GM19395 (cell line): ENCODE results near the gene GFI1B.
"Not testable (repeated sequence)": the region's sequence is repeated elsewhere in the genome, so short reads cannot be mapped to it uniquely, and the experiment has no call there.

Experiments used
- ATAC-seq: cut with Tn5 transposase; IDR thresholded peaks from one replicate; pipeline ENCODE4 v1.9.1; 2021; ENCODE audit warnings: mild to moderate bottlenecking, moderate library complexity; ENCODE audit not compliant: unreplicated experiment

Gene GFI1B

DNA sequence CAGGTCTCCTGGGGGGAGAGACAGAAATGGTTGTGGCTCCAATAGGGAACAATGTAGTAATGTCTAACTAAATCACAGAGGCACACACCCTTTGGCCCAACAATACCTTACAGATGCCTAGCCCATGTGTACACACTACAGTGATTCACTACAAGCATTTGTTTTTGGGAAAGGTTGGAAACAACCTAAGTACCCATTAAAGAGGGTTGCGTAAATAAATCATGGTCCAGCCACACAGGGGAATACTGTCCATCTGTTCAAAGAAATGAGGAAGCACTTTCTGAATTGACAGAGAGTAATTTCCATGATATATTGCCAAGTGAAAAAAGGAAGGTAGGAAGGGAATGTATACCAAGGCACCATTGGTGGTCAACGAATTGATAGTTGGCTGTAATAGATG is 30.3 kb downstream of the GFI1B start:
- ATAC-seq: no peak

DNA sequence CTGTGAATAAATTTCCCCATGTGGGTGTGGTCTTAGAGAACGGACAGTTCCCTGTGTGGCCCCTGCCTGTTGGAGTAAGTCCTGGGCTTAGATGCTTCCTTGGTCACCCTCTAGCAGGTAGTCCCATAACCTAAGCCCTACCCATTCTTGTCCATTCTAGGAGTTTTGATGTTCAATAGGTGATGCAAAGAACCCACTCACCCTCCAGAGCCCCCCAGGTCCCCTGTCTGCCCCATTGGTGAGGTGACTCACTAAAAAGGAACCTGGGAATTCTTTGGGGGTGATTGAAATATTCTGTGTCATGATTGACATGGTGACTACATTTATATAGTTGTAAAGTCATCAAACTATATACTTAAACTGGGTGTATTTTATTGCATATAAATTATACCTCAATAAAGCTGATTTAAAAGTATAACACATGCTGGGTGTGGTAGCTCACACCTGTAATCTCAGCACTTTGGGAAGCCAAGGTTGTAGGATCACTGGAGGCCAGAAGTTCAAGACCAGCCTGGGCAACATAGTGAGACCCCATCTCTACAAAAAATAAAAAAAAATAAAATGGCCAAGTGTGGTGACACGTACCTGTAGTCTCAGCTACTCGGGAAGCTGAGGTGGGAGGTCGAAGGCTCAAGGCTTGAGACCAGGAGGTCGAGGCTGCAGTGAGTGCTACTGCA is 31.6 kb downstream of the GFI1B start:
- no peak for ATAC-seq

DNA sequence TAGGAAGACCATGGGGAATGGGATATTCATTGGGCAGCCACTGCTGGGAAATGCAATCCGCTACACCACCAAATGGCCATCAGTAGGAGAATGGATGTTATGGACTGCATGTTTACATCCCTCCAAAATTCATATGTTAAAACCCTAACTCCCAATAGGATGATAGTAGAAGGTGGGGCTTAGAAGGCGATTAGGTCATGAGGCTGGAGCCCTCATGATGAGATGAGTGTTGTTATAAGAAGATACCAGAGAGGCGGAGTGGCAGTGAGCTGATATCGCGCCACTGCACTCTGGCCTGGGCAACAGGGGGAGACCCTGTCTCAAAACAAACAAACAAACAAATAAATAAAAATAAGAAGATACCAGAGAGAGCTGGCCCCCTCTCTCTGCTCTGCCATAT is 36.2 kb downstream of the GFI1B start:
- no peak for ATAC-seq

DNA sequence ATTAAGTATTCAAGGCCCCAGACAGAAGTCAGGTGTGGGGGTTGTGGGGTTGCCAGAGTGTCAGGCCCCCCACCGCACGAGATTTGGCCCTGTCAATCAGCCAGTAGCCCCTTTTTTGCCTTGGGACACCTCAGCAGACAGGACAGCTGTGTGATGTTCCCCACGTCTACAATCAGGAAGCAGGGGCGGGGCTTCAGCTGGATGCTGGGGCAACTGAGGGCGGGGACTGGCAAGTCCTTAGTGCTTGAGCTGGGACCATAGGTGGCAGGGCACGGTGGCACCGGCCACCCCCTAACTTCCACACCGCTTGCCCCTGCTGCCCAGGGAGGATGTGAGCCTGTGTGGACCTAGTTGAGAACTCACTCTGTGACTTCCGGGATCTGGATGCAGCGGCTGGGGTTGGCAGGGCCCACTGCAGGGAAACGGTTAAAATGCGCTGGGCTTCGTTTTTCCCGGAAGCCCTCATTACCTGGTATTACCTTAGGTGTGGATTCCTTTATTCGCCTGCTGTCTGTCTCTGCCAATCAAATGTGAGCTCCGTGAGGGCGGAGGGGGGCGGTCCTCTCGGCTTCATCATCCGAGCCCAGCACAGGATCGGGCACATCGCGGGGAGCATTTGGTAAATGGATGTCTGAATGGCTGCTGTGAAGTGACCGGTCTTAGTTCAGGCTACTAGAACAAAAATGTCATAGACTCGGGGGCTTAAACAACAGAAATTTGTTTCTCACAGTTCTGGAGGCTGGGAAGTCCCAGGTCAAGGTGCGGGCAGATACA is 44.8 kb downstream of the GFI1B start:
- ATAC-seq: no peak

DNA sequence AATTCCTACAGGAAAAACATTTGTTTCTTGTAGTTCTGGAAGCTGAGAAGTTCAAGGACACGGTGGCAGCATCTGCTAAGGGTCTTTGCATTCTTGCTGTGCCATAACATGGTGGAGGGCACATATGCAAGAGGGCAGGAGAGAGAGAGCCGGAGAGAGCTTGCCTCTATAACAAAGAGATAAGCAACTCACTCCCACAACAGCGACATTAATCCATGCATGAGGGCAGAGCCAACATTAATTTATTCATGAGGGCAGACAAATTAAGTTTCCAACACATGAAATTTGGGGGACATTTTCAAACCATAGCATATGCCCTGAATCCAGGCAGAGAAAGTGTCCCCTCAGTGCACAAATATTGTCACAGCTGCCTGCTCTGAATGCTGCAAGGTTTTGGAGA is 47.9 kb downstream of the GFI1B start:
- no peak for ATAC-seq

DNA sequence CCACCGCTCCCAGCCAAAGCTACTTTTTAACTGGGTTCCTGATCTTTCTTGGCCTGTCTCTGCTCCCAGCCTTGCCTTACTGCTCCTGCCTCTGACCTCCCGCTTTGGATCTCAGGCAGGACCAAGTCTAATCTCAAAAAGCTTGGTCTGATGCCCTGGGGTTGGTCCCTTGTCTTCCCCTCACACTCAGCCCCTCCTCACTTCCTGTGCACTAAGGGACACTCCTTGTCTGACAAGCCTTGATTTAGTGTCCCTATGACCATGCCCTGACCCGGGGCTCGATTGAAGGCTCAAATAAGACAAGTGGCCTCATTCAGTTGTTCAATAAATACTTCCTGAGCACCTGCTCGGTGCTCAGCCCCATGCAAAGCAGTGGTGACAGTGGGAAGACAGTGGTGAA is 48.6 kb downstream of the GFI1B start:
- no peak for ATAC-seq

DNA sequence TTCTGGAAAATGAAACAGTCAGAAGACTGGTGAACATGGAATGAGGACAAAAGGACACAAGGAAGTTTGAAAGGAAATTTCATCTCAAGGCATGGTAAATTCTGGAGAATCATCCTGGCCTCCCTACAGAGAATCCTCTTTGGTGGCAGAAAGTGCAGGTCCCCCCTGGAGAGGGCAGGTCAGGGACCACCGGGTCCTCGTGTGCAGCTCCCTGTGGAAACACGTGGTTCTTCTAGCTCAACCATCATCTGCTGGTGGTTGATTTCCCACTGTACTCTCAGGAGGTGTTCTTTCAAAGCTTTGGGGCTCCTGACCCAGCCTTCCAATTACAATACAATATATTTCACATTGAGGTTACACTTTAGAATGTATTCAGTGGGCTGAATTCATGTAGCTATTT is 49.7 kb downstream of the GFI1B start:
- ATAC-seq: no peak

DNA sequence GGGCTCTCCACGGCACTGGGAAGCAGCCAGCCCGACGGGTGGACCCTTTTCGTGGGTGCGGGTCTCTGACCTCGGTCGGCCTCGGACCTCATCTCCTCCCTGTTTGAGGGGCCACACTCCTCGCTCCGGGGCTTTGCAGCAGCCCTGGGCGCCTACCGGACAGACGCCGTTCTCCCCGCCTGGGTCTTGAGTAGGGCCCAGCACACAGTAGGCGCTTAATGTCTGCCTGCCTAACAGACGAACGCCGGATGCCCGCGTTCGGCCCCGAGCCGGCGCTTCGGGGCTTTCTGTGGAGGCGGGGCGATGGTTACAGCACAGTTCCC is 51.5 kb downstream of the GFI1B start:
- no peak for ATAC-seq

DNA sequence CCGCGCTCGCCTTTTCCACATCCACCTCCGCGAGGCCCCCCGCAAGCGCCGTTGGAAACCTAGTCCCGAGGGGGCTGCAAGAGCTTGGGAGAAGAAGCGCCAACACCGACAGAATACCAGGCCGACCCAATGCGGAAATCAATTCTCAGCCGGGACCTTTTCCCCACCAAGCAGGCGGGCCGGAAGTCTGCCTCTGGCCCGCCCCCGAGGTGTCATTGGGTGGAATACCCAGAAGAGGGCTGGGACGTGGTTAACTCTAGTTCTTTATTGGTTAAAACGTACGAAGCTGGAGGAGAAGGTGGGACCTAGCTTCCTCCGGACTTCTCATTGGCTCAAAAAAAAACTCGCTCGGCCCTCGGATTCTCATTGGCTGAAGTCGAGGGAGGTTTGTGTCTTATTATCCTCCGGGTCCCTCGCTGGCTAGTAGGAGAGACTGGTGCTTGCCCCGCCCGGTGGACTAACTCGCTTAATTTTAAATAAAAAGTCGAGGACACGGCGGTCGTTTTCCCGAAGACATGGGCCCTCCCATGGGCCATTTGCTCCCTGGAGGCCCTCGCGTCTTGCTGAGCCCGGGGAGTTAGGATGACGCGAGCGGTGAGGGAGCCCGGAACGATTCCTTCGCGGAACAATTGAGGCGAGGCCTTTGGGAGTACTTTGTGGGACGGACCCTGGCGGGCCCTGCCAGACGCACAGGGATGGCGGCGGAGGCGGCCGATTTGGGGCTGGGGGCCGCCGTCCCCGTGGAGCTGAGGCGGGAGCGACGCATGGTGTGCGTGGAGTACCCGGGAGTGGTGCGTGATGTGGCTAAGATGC is 52.0 kb downstream of the GFI1B start, which contains the start of gene GTF3C5:
Gene GTF3C5 (plus strand): TSS at position 681 of the 813 bp plus-strand sequence. CDS start 15 bp downstream, at position 696.
- ATAC-seq: peak; percentile 96

DNA sequence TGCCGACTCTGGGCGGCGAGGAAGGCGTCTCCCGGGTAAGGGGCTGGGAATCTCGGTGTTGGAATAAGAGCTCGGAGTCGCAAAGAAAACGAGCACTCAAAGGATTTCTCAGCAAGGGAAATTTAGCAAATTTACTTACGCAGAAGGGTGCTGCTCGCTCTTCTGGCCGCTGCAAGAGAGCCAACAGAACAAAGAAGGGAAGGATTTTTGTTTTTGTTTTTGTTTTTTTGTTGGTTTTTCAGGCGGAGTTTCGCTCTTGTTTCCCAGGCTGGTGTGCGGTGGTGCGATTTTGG is 52.6 kb downstream of the GFI1B start:
- ATAC-seq: no peak

DNA sequence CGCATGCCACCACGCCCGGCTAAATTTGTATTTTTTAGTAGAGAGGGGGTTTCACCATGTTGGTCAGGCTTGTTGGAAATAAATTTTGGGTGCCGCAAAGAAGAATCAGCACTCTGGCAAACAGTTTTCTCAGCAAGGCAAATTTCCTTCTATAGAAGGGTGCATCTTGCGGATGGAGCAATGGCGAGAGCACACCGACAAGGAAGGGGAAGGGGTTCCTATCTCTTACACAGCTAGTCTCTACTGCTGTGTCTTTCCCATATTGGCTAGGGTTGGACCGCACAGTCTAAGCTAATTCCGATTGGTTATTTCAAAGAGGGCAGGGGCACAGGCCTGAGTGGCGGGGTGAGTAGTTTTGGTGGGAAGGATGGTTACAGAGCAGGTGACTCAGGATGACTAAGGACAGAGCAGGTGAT is 53.0 kb downstream of the GFI1B start:
- no peak for ATAC-seq

DNA sequence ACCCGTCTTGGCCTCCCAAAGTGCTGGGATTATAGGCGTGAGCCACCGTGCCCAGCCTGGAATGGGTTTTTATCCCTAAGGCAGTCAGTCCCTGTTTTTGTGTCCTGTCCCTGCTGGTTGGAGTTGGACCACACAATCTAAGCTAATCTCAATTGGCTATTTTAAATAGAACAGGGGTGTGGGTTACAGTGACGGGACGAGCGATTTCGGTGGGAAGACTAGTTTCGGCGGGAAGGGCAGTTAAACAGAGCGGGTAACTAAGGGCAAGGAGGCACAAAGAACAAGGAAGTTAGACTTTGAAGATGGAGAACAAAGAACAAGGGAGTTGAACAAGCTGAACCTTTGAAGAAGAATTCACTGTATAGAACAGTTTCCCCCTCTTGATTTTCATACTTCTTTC is 53.7 kb downstream of the GFI1B start:
- ATAC-seq: no peak

DNA sequence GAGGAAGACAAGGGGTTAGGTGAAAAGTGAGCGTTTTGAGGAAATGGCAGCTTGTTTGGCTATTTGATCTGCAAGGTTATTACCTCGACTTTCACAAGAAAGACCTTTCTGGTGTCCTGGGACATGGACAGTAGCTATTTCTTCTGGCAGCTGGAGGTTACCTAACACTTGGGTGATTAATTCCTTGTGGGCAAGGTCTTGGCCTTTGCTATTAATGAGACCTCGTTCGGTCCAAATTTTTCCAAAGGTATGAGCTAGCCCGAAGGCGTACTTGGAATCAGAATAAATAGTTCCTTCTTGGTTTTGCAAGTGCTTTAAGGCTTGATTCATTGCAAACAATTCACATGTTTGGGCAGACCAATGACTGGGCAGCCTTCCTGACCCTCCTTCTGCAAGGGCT is 57.2 kb downstream of the GFI1B start:
- ATAC-seq: no peak

DNA sequence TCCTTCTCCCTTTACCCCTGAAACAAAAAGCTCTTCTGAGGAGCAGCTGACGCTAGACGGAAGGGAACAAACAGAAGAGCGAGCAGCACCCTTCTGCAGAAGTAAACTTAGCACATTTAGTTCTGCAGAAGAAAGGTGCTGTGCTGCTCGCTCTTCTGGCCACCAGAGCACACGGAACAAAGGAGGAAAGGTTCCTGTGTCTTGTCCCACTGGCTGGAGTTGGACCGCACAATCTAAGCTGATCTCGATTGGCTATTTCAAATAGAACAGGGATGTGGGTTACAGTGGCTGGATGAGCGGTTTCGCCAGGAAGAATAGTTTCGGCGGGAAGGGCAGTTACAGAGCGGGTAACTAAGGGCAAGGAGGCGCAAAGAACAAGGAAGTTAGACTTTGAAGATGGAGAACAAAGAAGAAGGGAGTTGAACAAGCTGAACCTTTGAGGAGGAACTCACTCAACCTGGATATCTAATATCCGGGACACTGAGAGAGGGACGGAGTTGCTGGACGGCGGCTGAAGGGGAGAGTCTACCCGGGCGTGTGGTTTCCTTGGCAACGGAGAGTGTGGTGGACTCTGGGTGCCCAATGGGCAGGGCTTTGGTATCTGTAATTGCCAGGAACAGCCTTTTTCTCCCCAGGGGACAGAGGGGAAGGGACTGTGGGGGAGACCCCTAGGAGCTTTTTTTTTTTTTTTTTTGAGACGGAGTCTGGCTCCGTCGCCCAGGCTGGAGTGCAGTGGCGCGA is 59.5 kb downstream of the GFI1B start:
- ATAC-seq: no peak

DNA sequence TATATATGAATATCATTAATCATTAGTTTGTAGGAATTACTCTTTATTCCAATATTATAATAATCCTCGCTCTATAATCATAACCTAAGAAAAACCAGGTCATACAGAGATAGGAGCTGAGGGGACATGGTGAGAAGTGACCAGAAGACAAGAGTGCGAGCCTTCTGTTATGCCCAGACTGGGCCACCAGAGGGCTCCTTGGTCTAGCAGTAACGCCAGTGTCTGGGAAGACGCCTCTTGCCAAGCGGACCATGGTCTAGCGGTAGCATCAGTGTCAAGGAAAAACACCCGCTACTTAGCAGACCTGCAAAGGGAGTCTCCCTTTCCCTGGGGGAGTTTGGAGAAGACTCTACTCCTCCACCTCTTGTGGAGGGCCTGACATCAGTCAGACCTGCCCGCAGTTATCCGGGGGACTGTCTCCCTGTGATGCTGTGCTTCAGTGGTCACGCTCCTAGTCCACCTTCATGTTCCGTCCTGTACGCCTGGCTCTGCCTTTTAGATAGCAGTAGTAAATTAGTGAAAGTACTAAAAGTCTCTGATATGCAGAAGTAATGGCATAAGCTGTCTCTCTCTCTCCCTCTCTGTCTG is 62.5 kb downstream of the GFI1B start:
- not testable (repeated sequence) for ATAC-seq
